Measurements from ENCODE around the gene KCNK7.

KCNK7 gene

DNA sequence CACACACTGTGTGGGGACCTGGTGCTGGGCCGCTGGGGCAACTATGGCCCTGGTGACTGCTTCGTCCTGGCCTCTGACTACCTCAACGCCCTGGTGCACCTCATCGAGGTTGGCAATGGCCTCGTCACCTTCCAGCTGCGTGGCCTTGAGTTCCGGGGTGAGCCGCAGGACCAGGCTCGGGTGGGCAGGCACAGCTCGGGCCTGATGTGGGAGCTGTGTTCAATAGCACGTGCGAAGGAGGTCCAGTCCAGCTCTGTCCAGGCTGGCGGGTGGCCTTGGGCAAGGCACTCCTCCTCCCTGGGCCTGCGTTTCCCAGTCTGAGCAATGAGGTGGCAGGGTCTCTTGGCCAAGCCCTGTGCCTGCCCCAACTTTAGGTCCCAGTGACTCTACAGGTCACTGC, 34.0 kb upstream of the KCNK7 start:
- over 99% methylated on average over 12 of the region's 14 CpGs for WGBS (ENCODE audit: insufficient coverage)
- peaks cover 0 to 23% (median 14%) of the 10 kb centered on the region in 4 experiments for H3K4me1 ChIP-seq (ENCODE audit: control extremely low read depth in 1 of 4, control insufficient read depth in 4 of 4, insufficient read depth in 4 of 4, low read length in 3 of 4)
- no peak for DNase-seq
- no peaks in the 10 kb centered on the region for H3K9me3 ChIP-seq (ENCODE audit: control extremely low read depth in 1 of 5, control insufficient read depth in 4 of 5, insufficient read depth in 2 of 5, low read depth in 1 of 5, low read length in 4 of 5)
- no peak overlapping the region for H3K27ac ChIP-seq (ENCODE audit: insufficient read depth in 1 of 2, low read depth in 1 of 2, low read length in 2 of 2, poor library complexity in 1 of 2, severe bottlenecking in 2 of 2)
- H3K4me3 ChIP-seq (ENCODE audit: control insufficient read depth in 1 of 7, extremely low read depth in 1 of 7, insufficient read depth in 4 of 7, low read depth in 2 of 7, low read length in 6 of 7) = no peak overlapping the region
- CTCF ChIA-PET = interaction anchor here (1.0 to 7.7 kb wide), 3 partner anchors 9 to 25 kb away, joined by 3 to 56 read pairs (median 3); partner anchors contain the start of genes PCNX3 and SIPA1
- H3K27me3 ChIP-seq (replicated peaks in 2 of 5; ENCODE audit: control insufficient read depth in 4 of 5, insufficient read depth in 5 of 5, low read length in 4 of 5) = no peaks in the 10 kb centered on the region
- POLR2A ChIA-PET = interaction anchor here (2.3 kb wide), 1 partner anchor 11 kb away, joined by 7 read pairs; no protein-coding TSS in a partner anchor
- peaks cover 16 to 93% (median 51%) of the 10 kb centered on the region in 4 experiments for H3K36me3 ChIP-seq (ENCODE audit: control insufficient read depth in 4 of 4, insufficient read depth in 4 of 4, low read length in 3 of 4)

DNA sequence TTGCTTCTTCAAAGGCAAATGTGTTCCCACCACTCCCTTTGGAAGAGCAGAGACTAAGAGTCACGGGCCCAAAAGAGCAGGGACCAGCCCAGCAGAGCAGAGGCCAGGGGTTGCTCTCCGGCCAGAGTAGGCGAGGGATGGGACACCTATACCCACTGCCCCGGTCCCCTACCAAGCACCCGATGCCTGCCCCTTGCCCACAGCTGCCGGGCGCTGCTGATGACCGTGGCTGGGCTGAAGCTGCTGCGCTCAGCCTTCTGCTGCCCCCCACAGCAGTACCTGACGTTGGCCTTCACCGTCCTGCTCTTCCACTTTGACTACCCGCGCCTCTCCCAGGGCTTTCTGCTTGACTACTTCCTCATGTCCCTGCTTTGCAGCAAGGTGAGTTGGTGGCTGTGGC, 31.6 kb upstream of the KCNK7 start:
- Histone ChIP-seq H3K36me3 (ENCODE audit: control insufficient read depth in 4 of 4, insufficient read depth in 4 of 4, low read length in 3 of 4) (peaks cover 16 to 93% (median 58%) of the 10 kb centered on the region in 4 experiments), H3K4me3 (ENCODE audit: control insufficient read depth in 1 of 7, extremely low read depth in 1 of 7, insufficient read depth in 4 of 7, low read depth in 2 of 7, low read length in 6 of 7) (no peak overlapping the region), H3K27ac (ENCODE audit: insufficient read depth in 1 of 2, low read depth in 1 of 2, low read length in 2 of 2, poor library complexity in 1 of 2, severe bottlenecking in 2 of 2) (no peak overlapping the region), H3K9me3 (ENCODE audit: control extremely low read depth in 1 of 5, control insufficient read depth in 4 of 5, insufficient read depth in 2 of 5, low read depth in 1 of 5, low read length in 4 of 5) (no peaks in the 10 kb centered on the region), H3K27me3 (replicated peaks in 2 of 5; ENCODE audit: control insufficient read depth in 4 of 5, insufficient read depth in 5 of 5, low read length in 4 of 5) (no peaks in the 10 kb centered on the region), H3K4me1 (ENCODE audit: control extremely low read depth in 1 of 4, control insufficient read depth in 4 of 4, insufficient read depth in 4 of 4, low read length in 3 of 4) (peaks cover 0 to 5% (median 2%) of the 10 kb centered on the region in 4 experiments)
- no peak for DNase-seq
- POLR2A ChIA-PET = no interaction called here
- WGBS (ENCODE audit: insufficient coverage) = 96% methylated on average over 12 of the region's 13 CpGs
- CTCF ChIA-PET = interaction anchor here (0.6 to 7.7 kb wide), 18 partner anchors 11 to 259 kb away, joined by 3 to 56 read pairs (median 7); partner anchors contain the start of genes KAT5, PCNX3, RELA and SIPA1

DNA sequence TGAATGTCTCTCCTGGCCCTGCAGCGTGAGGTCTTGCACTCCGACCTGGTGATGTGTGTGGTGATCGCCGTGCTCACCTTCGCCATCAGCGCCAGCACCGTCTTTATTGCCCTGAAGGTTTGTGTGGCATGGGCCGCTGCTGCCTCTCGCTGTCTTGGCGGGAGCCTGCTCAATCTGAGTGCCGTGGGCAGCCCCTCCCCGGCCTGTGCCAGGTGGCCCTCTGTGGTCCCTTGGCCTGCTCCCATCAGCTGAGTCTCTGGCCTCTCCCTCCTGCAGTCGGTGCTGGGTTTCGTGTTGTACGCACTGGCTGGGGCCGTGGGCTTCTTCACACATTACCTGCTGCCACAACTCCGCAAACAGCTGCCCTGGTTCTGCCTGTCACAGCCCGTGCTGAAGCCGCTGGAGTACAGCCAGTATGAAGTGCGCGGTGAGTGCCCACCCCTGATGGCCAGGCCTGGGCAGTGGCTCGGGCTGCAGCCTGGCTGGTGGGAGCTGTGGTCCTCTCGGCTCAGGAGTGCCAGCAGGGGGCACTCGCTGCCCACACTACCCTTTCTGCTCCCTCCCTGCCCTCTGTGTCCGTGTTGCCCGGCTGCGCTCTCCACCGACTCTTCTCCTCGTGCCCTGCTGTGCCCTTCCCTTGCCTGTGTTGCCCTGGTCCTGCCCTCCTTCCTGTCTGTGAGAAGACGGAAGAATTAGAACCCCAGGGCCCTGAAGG, 30.2 kb upstream of the KCNK7 start:
- Histone ChIP-seq H3K27me3 (replicated peaks in 2 of 5; ENCODE audit: control insufficient read depth in 4 of 5, insufficient read depth in 5 of 5, low read length in 4 of 5) (no peaks in the 10 kb centered on the region), H3K27ac (ENCODE audit: insufficient read depth in 1 of 2, low read depth in 1 of 2, low read length in 2 of 2, poor library complexity in 1 of 2, severe bottlenecking in 2 of 2) (no peak overlapping the region), H3K9me3 (ENCODE audit: control extremely low read depth in 1 of 5, control insufficient read depth in 4 of 5, insufficient read depth in 2 of 5, low read depth in 1 of 5, low read length in 4 of 5) (no peaks in the 10 kb centered on the region), H3K4me3 (ENCODE audit: control insufficient read depth in 1 of 7, extremely low read depth in 1 of 7, insufficient read depth in 4 of 7, low read depth in 2 of 7, low read length in 6 of 7) (no peak overlapping the region), H3K4me1 (ENCODE audit: control extremely low read depth in 1 of 4, control insufficient read depth in 4 of 4, insufficient read depth in 4 of 4, low read length in 3 of 4) (peaks cover 0 to 5% (median 2%) of the 10 kb centered on the region in 4 experiments), H3K36me3 (ENCODE audit: control insufficient read depth in 4 of 4, insufficient read depth in 4 of 4, low read length in 3 of 4) (peaks cover 16 to 95% (median 57%) of the 10 kb centered on the region in 4 experiments)
- POLR2A ChIA-PET = interaction anchor here (1.0 to 1.5 kb wide), 2 partner anchors 10 to 27 kb away, joined by 4 to 13 read pairs; partner anchors contain the start of gene PCNX3
- CTCF ChIA-PET = interaction anchor here (0.7 to 7.7 kb wide), 29 partner anchors 9 to 261 kb away, joined by 3 to 56 read pairs (median 5); partner anchors contain the start of genes KAT5, PCNX3, RELA and SIPA1
- DNase-seq = peak in 2 of 3 donors; percentile 73 to 81
- WGBS (ENCODE audit: insufficient coverage) = 66% methylated on average over 29 of the region's 30 CpGs

DNA sequence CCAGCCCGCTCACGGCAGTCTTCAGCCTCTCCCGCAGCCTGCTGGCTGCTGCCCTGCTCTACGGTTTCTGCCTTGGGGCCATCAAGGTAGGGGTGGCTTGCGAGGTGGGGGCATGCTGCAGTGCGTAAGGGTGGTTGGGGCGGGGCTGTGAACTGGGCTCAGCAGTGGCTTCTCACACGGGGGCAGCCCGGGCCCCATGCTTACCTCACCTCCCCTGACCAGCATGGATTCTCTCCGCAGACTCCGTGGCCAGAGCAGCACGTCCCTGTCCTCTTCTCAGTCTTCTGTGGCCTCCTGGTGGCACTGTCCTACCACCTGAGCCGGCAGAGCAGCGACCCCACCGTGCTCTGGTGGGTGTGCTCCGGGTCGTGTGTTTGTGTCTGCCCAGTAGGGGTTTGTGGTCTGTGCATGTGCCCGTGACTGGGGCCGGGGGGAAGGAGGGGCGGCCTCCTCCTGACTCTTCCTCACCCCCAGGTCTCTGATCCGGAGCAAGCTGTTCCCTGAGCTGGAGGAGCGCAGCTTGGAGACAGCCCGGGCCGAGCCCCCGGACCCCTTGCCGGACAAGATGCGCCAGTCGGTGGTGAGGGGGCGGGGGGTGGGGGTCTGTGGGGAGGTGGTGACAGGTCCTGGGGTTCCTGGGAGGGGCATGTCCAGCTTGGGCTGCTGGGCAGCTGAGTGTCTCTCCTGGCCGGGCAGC, 29.5 kb upstream of the KCNK7 start:
- H3K27me3 ChIP-seq (replicated peaks in 2 of 5; ENCODE audit: control insufficient read depth in 4 of 5, insufficient read depth in 5 of 5, low read length in 4 of 5) = no peaks in the 10 kb centered on the region
- peaks cover 18 to 95% (median 56%) of the 10 kb centered on the region in 4 experiments for H3K36me3 ChIP-seq (ENCODE audit: control insufficient read depth in 4 of 4, insufficient read depth in 4 of 4, low read length in 3 of 4)
- no peak overlapping the region for H3K27ac ChIP-seq (ENCODE audit: insufficient read depth in 1 of 2, low read depth in 1 of 2, low read length in 2 of 2, poor library complexity in 1 of 2, severe bottlenecking in 2 of 2)
- 88% methylated on average over 15 of the region's 30 CpGs for WGBS (ENCODE audit: insufficient coverage)
- ChIA-PET POLR2A (interaction anchor here (1.0 to 1.5 kb wide), 2 partner anchors 10 to 28 kb away, joined by 4 to 13 read pairs; partner anchors contain the start of gene PCNX3), CTCF (interaction anchor here (0.8 to 7.7 kb wide), 23 partner anchors 8 to 257 kb away, joined by 3 to 56 read pairs (median 6); partner anchors contain the start of genes KAT5, PCNX3, RELA and SIPA1)
- H3K4me1 ChIP-seq (ENCODE audit: control extremely low read depth in 1 of 4, control insufficient read depth in 4 of 4, insufficient read depth in 4 of 4, low read length in 3 of 4) = peaks cover 0 to 5% (median 2%) of the 10 kb centered on the region in 4 experiments
- no peak overlapping the region for H3K4me3 ChIP-seq (ENCODE audit: control insufficient read depth in 1 of 7, extremely low read depth in 1 of 7, insufficient read depth in 4 of 7, low read depth in 2 of 7, low read length in 6 of 7)
- H3K9me3 ChIP-seq (ENCODE audit: control extremely low read depth in 1 of 5, control insufficient read depth in 4 of 5, insufficient read depth in 2 of 5, low read depth in 1 of 5, low read length in 4 of 5) = no peaks in the 10 kb centered on the region
- no peak for DNase-seq

DNA sequence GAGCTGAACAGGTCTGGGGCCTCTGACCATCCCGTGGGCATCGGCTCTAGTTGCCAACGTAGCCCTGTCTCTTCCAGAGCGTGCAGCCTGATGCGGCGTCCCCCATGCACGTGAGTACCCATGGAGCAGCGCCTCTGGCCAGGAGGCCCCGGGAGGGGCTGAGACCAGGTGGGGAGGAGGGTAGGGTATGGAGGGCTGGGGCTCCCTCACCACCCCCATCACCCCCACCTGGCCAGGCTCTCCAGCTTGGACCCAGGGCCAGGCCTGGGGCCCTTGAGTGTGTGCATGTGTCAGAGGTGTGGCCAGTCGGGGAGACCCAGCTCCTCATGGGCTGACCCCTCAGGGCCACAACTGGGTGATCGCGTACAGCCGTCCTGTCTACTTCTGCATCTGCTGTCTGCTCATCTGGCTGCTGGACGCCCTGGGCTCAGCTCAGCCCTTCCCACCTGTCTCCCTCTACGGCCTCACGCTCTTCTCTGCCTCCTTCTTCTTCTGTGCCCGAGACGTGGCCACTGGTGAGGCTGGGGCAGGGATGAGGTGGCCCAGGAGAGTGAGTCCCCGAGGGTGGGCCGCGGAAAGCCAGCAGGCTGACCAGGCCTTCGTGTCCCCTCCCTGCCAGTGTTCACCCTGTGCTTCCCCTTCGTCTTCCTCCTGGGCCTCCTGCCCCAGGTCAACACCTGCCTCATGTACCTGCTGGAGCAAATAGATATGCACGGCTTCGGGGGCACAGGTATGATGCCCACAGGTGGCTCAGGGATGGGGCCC, 28.4 kb upstream of the KCNK7 start:
- WGBS (ENCODE audit: insufficient coverage) = 96% methylated on average over 15 of the region's 25 CpGs
- Histone ChIP-seq H3K36me3 (ENCODE audit: control insufficient read depth in 4 of 4, insufficient read depth in 4 of 4, low read length in 3 of 4) (peaks cover 15 to 95% (median 59%) of the 10 kb centered on the region in 4 experiments), H3K9me3 (ENCODE audit: control extremely low read depth in 1 of 5, control insufficient read depth in 4 of 5, insufficient read depth in 2 of 5, low read depth in 1 of 5, low read length in 4 of 5) (no peaks in the 10 kb centered on the region), H3K27ac (ENCODE audit: insufficient read depth in 1 of 2, low read depth in 1 of 2, low read length in 2 of 2, poor library complexity in 1 of 2, severe bottlenecking in 2 of 2) (no peak overlapping the region), H3K4me3 (ENCODE audit: control insufficient read depth in 1 of 7, extremely low read depth in 1 of 7, insufficient read depth in 4 of 7, low read depth in 2 of 7, low read length in 6 of 7) (no peak overlapping the region), H3K27me3 (replicated peaks in 2 of 5; ENCODE audit: control insufficient read depth in 4 of 5, insufficient read depth in 5 of 5, low read length in 4 of 5) (no peaks in the 10 kb centered on the region), H3K4me1 (ENCODE audit: control extremely low read depth in 1 of 4, control insufficient read depth in 4 of 4, insufficient read depth in 4 of 4, low read length in 3 of 4) (peaks cover 0 to 5% (median 2%) of the 10 kb centered on the region in 4 experiments)
- POLR2A ChIA-PET = no interaction called here
- no peak for DNase-seq
- CTCF ChIA-PET = interaction anchor here (1.1 to 7.7 kb wide), 9 partner anchors 8 to 235 kb away, joined by 3 to 56 read pairs (median 5); partner anchors contain the start of genes KAT5, RELA and SIPA1

DNA sequence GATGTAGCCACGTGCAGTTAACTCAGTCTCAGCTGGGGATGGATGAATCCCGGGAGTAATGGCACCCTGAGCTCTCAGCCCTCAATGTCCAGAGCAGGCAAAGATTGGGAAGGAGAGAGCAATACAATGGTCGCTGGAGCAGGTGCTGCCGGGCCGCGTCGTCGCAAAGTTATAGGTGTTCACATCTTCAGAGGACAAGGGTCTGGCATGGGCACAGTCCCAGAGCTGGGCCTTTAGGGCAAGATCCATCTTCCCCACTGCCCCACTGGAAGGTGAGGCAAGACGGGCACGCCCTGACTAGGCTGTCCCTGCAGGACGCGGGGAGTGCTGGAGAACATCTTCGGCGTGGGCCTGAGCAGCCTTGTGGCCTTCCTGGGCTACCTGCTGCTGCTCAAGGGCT, 27.6 kb upstream of the KCNK7 start:
- H3K27ac ChIP-seq (ENCODE audit: insufficient read depth in 1 of 2, low read depth in 1 of 2, low read length in 2 of 2, poor library complexity in 1 of 2, severe bottlenecking in 2 of 2) = no peak overlapping the region
- CTCF ChIA-PET = interaction anchor here (1.1 to 7.7 kb wide), 8 partner anchors 9 to 236 kb away, joined by 3 to 56 read pairs (median 4); partner anchors contain the start of genes KAT5 and SIPA1
- POLR2A ChIA-PET = no interaction called here
- 98% methylated on average over 11 of the region's 14 CpGs for WGBS (ENCODE audit: insufficient coverage)
- H3K27me3 ChIP-seq (replicated peaks in 2 of 5; ENCODE audit: control insufficient read depth in 4 of 5, insufficient read depth in 5 of 5, low read length in 4 of 5) = no peaks in the 10 kb centered on the region
- no peak overlapping the region for H3K4me3 ChIP-seq (ENCODE audit: control insufficient read depth in 1 of 7, extremely low read depth in 1 of 7, insufficient read depth in 4 of 7, low read depth in 2 of 7, low read length in 6 of 7)
- no peak for DNase-seq
- no peaks in the 10 kb centered on the region for H3K9me3 ChIP-seq (ENCODE audit: control extremely low read depth in 1 of 5, control insufficient read depth in 4 of 5, insufficient read depth in 2 of 5, low read depth in 1 of 5, low read length in 4 of 5)
- peaks cover 12 to 95% (median 61%) of the 10 kb centered on the region in 4 experiments for H3K36me3 ChIP-seq (ENCODE audit: control insufficient read depth in 4 of 4, insufficient read depth in 4 of 4, low read length in 3 of 4)
- H3K4me1 ChIP-seq (ENCODE audit: control extremely low read depth in 1 of 4, control insufficient read depth in 4 of 4, insufficient read depth in 4 of 4, low read length in 3 of 4) = peaks cover 0 to 5% (median 2%) of the 10 kb centered on the region in 4 experiments
